Mammary epithelial cell (primary cell): ENCODE results near the gene ADH1A.

ENCODE experiments used
- EZH2 ChIP-seq: IDR thresholded peaks from 2 replicates; pipeline ENCODE4 v1.6.1; 2012; ENCODE audit warnings: low read length, inconsistent platforms, borderline replicate concordance
- TF ChIP-seq, protein P1 (sequence below), 2 donors: IDR thresholded peaks in 1 of 2; conservative IDR thresholded peaks in 1 of 2; 2 replicates each; pipeline ENCODE4 v1.5.1; 2011 to 2012; ENCODE audit warnings: inconsistent platforms in 2 of 2, low read length in 2 of 2, mild to moderate bottlenecking in 2 of 2, control low read depth in 1 of 2, low read depth in 1 of 2; ENCODE audit not compliant: insufficient read depth in 1 of 2; ENCODE audit errors: extremely low read depth in 1 of 2

DNA sequence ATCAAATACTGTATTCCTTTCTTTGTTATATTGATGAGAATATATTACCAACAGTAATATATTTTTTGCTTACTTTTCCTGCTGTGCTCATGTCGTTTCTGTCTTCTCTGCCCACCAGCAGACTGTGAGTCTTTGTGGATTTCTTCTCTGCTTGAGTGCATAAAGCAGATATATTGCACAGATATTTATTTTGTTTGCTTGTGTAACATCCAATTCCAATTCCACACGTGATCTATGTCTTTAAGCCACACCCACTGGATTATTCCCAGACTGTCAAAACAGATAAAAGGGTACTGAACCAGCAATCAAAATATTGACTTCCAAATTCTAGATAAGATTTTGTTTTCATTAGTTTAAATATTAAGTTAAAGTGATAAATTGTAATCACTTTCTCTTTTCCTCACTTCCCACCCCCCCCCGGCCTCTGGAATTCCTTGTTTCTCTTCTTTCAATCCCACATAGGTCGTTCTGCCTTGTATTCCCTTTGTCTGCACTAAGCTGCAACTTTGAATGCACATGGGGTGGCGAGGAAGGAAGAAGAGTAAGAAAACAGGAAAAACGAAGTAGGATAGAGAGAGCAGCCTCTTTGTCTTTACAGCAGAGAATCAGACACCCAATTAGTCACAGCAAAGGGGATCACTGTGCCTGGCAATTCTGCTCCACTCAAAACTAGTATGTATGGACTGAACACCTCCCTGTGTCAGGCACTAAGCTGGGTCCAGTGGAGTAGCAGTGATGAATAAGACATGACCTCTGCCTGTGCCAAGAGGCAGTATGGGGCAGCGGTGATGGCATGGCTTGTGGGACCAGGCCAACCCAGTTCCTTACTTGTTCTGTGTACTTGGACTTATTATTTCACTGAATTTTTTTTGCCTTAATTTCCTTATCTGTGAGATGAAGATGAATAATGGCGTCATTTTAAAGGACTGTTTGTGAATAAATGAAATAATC is 30.7 kb upstream of the ADH1A start, which contains the start of gene ADH1B:
- TF ChIP-seq EZH2: no peak
- TF ChIP-seq, protein P1, sequence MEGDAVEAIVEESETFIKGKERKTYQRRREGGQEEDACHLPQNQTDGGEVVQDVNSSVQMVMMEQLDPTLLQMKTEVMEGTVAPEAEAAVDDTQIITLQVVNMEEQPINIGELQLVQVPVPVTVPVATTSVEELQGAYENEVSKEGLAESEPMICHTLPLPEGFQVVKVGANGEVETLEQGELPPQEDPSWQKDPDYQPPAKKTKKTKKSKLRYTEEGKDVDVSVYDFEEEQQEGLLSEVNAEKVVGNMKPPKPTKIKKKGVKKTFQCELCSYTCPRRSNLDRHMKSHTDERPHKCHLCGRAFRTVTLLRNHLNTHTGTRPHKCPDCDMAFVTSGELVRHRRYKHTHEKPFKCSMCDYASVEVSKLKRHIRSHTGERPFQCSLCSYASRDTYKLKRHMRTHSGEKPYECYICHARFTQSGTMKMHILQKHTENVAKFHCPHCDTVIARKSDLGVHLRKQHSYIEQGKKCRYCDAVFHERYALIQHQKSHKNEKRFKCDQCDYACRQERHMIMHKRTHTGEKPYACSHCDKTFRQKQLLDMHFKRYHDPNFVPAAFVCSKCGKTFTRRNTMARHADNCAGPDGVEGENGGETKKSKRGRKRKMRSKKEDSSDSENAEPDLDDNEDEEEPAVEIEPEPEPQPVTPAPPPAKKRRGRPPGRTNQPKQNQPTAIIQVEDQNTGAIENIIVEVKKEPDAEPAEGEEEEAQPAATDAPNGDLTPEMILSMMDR (conservative IDR thresholded peaks at IDR 0.05 in 1 of 2, IDR thresholded peaks at IDR 0.05 in 1 of 2; ENCODE audit: extremely low read depth in 1 of 2, insufficient read depth in 1 of 2, low read depth in 1 of 2, low read length in 2 of 2): no peak
